HG02571 (cell line): ENCODE data around the gene POTEG.
"Not testable (repeated sequence)": the region's sequence is repeated elsewhere in the genome, so short reads cannot be mapped to it uniquely, and the experiment has no call there.

ENCODE experiments used
- ATAC-seq: cut with Tn5 transposase; IDR thresholded peaks from one replicate; pipeline ENCODE4 v1.9.1; 2021; ENCODE audit warnings: mild to moderate bottlenecking, moderate library complexity; ENCODE audit not compliant: unreplicated experiment

POTEG gene

DNA sequence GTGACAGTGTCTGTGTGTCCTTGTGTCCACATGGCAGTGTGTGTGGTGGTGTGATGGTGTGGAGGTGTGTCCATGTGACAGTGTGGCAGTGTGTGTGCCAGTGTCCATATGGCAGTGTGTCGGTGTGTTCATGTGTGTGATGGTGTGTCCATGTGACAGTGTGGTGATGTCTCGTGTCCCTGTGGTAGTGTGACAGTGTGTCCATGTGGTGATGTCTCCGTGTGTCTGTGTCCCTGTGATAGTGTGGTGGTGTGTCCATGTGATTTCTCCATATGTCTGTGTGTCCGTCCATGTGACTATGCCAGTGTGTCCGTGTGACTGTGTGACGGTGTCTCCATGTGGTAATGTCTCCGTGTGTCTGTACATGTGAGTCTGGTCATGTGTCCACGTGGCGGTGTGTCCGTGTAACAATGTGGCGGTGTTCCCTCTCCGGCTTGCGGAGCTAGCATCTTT lies 59.7 kb downstream of the POTEG start:
- ATAC-seq, result not testable (repeated sequence)

DNA sequence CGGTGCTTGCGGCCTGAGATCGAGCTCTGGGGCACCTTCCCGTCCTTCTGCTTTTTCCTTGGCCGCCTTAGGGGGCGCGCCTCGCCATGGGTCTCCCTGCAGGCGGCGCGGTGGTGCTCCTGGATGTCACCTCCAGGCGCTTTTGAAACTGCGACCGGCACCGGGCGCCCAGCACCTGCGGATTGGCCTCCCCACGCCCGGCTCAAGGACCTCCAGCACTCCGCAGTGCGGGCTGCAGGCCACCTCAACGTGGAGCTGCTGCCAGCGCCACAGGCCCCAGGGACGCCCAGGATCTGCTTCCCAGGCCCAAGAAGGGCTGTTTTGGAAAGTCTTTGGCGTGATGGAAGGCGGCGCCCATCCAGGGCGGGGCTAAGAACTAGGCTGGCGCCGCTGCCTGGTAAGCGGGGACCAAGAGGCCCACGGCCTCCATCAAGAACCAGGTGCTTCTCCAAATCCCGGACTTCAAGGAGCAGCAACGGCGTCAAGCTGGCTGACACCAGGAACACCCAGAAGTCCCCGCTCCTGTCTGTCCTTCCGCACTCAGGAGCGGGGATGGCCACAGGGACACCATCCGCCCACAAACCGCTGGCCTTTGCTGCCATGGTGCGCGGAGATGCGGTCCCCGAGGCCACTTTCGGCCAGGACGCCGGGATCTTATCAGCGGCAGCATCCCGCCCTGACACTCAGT lies 61.2 kb downstream of the POTEG start:
- ATAC-seq, result not testable (repeated sequence)

DNA sequence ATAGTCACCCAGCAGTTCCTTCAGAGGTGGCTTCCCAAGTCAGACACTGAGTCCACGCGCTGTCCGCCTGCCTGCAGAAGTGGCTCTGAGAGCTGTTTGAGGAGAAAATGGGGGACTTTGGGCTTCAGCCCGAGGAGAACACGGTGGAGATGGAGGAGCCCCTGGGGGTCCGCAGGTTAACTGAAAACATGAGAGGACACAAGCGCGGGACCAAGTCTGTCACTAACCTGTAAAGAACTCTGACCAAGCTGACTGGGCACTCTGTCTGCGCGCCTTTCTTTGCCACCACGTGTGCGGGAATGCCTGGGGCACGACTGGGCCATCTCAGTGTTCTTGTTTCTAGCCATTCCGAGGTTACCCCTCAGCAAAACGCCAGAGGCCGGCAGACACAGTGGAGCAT lies 62.4 kb downstream of the POTEG start:
- not testable (repeated sequence) for ATAC-seq

DNA sequence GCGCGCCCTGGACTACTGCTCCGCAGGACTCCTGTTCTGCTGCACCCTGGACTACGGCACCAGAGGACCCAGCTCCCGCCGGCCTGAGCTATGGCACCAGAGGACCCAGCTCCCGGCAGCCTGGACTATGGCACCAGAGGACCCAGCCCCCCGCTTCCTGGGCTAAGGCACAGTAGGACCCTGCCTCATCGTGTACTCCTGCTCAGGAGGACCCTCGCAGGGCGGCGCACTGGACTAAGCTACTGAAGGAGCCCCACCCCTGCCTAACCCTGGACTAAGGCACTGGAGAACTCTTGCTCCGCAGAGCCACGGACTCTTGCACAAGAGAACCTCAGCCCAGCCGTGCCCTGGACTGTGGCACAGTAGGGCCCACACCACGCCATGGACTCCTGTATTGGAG lies 71.3 kb downstream of the POTEG start:
- ATAC-seq, result not testable (repeated sequence)

DNA sequence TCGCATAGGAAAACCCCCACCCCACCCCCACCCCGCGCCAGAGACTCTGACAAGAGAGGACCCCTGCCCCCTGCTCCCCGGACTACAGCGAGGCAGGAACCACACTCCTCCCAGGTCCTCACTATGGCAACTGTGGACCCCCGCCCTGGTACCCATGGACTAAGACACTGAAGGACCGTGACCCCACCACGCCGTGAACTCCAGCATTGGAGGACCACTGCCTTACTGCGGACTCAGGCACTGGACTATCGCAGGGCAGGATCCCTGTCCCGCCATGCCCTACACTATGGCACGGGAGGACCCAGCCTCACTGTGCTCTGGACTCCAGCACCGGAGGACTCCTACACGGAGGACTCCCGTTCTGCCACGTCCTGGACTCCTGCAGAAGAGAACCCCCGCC lies 71.8 kb downstream of the POTEG start:
- ATAC-seq, result not testable (repeated sequence)

DNA sequence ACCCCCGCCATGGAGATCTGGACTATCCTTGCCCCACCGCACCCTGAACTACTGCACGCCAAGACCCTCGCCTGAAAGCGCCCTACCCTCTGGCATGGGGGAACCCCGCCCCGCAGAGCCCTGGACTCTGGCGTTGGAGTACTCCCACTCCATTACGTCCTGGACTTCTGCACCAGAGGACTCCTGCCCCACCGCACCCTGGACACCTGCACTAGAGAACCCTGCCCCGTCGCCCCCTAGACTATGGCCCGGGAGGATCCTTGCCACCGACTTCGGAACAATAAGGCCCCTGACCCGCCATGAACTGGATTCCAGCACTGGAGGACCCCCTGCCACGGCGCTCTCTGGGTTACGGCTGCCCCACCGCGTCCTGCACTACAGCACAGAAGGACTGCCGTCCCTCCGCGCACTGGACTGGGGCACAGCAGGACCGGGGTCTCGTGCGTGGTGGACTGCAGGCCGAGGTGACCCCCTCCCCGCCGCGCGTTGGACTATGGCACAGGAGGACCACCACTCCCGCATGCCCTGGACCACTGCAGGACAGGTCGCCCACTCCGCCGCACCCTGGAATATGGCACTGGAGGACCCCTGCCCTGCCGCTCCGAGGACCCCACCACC lies 72.4 kb downstream of the POTEG start:
- ATAC-seq, result not testable (repeated sequence)

DNA sequence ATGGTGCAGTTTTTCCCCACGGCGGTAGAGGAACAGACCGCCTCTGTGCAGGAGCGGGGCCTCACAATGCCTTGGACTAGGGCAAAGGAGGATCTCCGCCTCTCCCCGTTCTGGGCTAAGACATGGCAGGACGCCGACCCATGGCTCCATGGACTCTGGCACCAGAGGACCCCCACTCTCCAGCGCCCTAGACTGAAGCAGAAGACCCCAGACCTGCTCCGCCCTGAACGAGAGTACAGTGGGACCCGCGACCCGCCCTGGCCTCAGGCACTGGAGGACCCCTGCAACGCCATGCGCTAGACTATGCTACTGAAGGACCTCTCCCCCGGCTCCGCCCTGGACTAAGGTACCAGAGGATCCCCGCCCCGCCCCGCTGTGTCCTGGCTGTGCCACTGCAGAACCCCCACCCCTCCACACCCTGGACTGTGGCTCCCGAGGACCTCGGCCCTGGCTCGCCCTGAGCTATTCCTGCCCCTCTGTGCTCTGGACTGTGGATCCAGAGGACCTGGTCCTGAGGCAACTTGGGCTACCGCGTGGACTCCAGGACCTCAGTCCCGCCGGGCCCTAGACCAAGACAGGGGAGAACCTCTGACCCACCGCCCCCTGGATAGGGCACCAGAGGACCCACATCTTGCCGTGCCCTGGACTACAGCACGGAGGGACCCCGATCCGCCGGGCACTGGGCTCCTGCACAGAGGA lies 73.1 kb downstream of the POTEG start:
- ATAC-seq, result not testable (repeated sequence)
